Ascending aorta (tissue), 2 donors: ENCODE data around the gene MSN. TPM values are rescaled to one million over a fixed set of nuclear protein-coding genes. Genes with fewer than 3 reads are reported as not detected.

Experiments
- DNase-seq, 2 donors: peaks; one replicate each; pipeline ENCODE4 v3.0.0-alpha.2; 2019; ENCODE audit warnings: low spot score in 2 of 2
- H3K27ac ChIP-seq, 2 donors: fragments of 200-600 bp; sonication (generic); one replicate each; pipeline ENCODE4 v1.5.1; 2016 to 2017; ENCODE audit warnings: mild to moderate bottlenecking in 1 of 2
- H3K27me3 ChIP-seq: fragments of 200-600 bp; sonication (generic); one replicate; pipeline ENCODE4 v1.5.1; 2017
- H3K36me3 ChIP-seq, 2 donors: fragments of 200-600 bp; sonication (generic); one replicate each; pipeline ENCODE4 v1.5.1; 2016
- H3K4me1 ChIP-seq, 2 donors: fragments of 200-600 bp; sonication (generic); one replicate each; pipeline ENCODE4 v1.5.1; 2016 to 2017; ENCODE audit warnings: mild to moderate bottlenecking in 1 of 2
- H3K4me3 ChIP-seq, 2 donors: fragments of 200-600 bp; sonication (generic); one replicate each; pipeline ENCODE4 v1.5.1; 2016 to 2017; ENCODE audit warnings: mild to moderate bottlenecking in 1 of 2
- H3K9me3 ChIP-seq, 2 donors: fragments of 200-600 bp; sonication (generic); one replicate each; pipeline ENCODE4 v1.5.1; 2016
- intact Hi-C: fragments of 100-400 bp; cut with DNase I; formaldehyde crosslinking; loops from one replicate; pipeline ENCODE4 v1.15.1; 2023
- total RNA-seq: library from RNA; depleted of rRNA; stranded (reverse); fragments of >200 nt; gene quantifications from one replicate; pipeline ENCODE4 v1.1.0, GENCODE V29; 2016
- TF ChIP-seq, protein P1 (sequence below), 3 experiments: fragments of 200-600 bp in 2 of 3; fragments of 450-650 bp in 1 of 3; sonication (generic) in 2 of 3; IDR thresholded peaks; one replicate each; pipeline ENCODE4 v1.5.1; 2016 to 2019; ENCODE audit warnings: antibody characterized with exemption in 3 of 3, mild to moderate bottlenecking in 1 of 3, moderate library complexity in 1 of 3

The MSN gene
- total RNA-seq, 1 donor from 2014 or later, result 338 TPM

DNA sequence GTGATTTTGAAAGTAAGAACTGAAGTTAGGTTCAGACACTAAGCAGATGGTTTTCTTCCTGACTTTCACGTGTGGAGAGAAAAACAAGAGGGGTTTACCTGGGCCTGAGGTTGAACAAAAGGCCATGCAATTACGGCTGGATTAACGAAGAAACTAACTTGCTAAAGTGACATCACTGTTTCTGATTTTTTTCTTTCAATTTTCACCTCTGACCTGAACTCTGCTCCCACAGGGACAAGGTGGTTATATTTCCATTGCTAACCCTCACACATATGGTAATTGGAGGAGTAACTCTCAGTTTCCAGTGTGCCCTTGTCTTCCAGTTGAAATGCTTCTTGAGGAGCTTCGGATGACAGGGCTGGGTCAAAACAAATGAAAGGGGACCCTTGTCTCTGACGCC is 38.0 kb downstream of the MSN start:
- Histone ChIP-seq H3K9me3 (no peaks in the 10 kb centered on the region), H3K27me3 (no peaks in the 10 kb centered on the region), H3K27ac (peak overlapping the region; percentile 84 to 85), H3K36me3 (no peaks in the 10 kb centered on the region), H3K4me3 (no peak overlapping the region), H3K4me1 (peaks cover 14 to 36% of the 10 kb centered on the region in 2 donors)
- intact Hi-C loops, result no loop called here
- DNase-seq, result no peak
- TF ChIP-seq, protein P1, sequence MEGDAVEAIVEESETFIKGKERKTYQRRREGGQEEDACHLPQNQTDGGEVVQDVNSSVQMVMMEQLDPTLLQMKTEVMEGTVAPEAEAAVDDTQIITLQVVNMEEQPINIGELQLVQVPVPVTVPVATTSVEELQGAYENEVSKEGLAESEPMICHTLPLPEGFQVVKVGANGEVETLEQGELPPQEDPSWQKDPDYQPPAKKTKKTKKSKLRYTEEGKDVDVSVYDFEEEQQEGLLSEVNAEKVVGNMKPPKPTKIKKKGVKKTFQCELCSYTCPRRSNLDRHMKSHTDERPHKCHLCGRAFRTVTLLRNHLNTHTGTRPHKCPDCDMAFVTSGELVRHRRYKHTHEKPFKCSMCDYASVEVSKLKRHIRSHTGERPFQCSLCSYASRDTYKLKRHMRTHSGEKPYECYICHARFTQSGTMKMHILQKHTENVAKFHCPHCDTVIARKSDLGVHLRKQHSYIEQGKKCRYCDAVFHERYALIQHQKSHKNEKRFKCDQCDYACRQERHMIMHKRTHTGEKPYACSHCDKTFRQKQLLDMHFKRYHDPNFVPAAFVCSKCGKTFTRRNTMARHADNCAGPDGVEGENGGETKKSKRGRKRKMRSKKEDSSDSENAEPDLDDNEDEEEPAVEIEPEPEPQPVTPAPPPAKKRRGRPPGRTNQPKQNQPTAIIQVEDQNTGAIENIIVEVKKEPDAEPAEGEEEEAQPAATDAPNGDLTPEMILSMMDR (IDR thresholded peaks at IDR 0.05), result no peak

DNA sequence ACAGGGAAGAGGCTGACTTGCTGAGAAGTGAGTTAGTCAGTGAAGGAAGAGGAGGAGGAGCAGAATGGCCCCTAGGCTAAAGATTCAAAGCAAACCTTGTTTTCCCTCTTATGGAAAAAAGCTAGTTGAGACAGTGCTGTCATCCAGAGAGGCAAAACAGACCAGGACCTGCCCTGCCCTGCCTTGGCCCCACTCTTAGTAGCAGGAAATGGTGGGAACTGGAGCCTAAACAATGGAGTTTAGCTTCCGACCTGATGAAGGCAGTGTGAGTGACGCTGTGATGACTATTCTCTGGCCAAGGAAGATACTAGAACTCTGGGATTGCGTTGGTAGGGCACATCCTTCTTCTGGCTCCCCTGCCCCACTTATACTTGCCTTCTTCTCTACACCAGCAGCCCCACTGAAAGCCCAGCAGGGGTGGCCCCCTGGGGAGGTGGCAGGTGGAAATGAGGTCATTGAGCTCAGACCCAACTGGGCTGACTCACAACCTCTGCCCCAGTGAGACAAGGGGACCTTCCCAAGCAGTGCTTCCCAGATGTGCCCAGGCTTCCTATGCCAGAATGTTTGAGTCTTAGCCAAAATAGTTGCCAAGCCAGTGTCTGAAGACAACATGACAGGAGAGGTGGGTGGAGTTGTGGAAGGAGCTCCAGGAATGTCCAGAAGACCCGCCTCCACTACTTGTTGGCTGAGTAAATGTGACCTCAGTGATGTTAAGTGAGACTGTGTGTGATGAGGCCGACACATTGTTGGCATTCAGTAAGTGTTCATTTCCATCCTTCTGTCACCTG is 38.8 kb downstream of the MSN start:
- H3K27ac ChIP-seq, result peak overlapping the region; percentile 84 to 85
- no peak overlapping the region for H3K4me3 ChIP-seq
- peaks cover 14 to 32% of the 10 kb centered on the region in 2 donors for H3K4me1 ChIP-seq
- TF ChIP-seq, protein P1 (IDR thresholded peaks at IDR 0.05), result no peak
- H3K9me3 ChIP-seq, result no peaks in the 10 kb centered on the region
- intact Hi-C loops, result loop anchor here (2.0 kb wide), 4 partner anchors 27 to 111 kb away; no protein-coding TSS in a partner anchor
- no peaks in the 10 kb centered on the region for H3K36me3 ChIP-seq
- H3K27me3 ChIP-seq, result no peaks in the 10 kb centered on the region
- DNase-seq, result peak in 1 of 2 donors; percentile 85

DNA sequence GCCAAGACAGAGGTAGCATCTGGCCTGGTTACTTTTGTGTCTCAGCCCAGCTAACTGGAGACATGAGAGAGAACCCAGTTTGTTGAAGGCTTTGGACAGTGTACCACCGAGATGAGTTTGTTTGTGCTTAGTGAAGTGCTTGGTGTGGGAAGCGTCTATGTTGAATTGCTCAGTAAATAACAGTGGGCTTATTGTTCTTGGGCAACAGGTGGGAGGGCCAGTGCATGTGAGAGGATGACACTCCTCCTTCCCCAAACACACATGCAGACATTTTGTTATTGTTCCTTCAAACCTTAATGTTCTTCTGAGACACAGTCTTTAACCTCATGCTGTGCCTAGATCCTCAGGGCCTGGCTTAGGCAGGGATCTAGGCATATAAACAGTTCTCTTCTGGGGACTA is 39.7 kb downstream of the MSN start:
- Histone ChIP-seq H3K27me3 (no peaks in the 10 kb centered on the region), H3K4me1 (peaks cover 14 to 30% of the 10 kb centered on the region in 2 donors), H3K9me3 (no peaks in the 10 kb centered on the region), H3K36me3 (no peaks in the 10 kb centered on the region), H3K27ac (peak overlapping the region; percentile 63 to 85), H3K4me3 (no peak overlapping the region)
- intact Hi-C loops, result loop anchor here (2.0 kb wide), 4 partner anchors 28 to 112 kb away; no protein-coding TSS in a partner anchor
- TF ChIP-seq, protein P1 (IDR thresholded peaks at IDR 0.05), result no peak
- DNase-seq, result no peak

DNA sequence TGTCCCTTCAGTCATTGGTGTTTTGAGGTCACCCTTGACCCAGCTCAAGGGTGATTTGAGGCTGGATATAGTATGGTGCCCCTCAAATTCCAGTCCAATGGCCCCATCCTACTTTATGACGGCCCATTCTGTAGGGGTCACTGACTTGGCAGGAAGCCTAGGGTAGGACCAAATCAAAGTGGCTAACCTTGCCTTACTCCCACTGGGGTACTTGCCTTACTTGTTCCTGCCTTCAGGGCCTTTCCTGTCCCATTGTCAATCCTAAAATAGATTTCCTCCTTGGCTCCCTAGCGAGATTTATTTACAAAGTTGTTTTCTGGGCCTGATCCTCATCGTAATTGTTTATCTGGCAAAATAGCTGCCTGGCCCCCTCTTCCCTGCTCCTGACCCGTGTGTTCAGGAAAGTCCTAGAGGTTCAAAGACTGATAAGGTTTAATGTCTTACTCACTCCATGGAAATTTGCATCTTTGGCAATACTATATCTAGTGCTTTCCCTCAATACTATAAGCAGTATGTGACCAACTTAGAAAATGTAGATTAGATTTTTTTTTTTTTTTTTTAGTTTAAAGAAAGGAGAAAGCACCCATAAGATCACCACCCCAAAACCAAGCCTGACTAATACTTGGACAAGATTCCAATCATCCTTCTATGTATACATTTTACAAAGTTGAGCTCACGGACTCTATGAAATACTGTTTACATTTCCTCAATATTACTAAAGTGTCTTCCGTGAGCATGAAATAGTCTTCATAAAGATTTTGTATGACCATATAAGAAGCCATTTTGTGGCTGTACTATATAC is 44.8 kb downstream of the MSN start:
- no peaks in the 10 kb centered on the region for H3K36me3 ChIP-seq
- no peak overlapping the region for H3K4me3 ChIP-seq
- intact Hi-C loops, result no loop called here
- H3K27me3 ChIP-seq, result no peaks in the 10 kb centered on the region
- no peak for DNase-seq
- no peaks in the 10 kb centered on the region for H3K9me3 ChIP-seq
- peaks cover 0 to 2% of the 10 kb centered on the region in 2 donors for H3K4me1 ChIP-seq
- no peak overlapping the region for H3K27ac ChIP-seq
- TF ChIP-seq, protein P1 (IDR thresholded peaks at IDR 0.05), result no peak

DNA sequence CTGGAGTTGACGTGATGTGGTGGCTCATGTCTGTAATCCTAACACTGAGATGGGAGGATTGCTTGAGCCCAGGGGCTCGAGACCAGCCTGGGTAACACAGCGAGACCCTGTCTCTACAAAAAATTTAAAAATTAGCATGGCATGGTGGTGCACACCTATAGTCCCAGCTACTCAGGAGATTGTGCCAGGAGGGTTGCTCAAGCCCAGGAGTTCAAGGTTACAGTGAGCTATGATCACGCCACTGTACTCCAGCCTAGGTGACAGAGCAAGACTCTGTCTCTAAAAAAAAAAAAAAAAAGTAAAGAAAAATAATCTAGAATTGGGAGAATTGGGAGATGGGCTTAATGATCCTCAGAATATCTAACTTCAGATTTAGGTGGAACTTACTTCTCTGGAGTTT is 51.1 kb downstream of the MSN start:
- Histone ChIP-seq H3K27me3 (no peaks in the 10 kb centered on the region), H3K27ac (no peak overlapping the region), H3K36me3 (peaks cover 0 to 7% of the 10 kb centered on the region in 2 donors), H3K4me1 (peaks cover 0 to 7% of the 10 kb centered on the region in 2 donors), H3K9me3 (no peaks in the 10 kb centered on the region), H3K4me3 (no peak overlapping the region)
- TF ChIP-seq, protein P1 (IDR thresholded peaks at IDR 0.05), result no peak
- DNase-seq, result no peak
- intact Hi-C loops, result no loop called here
